ENCODE data around the gene SDK2. TPM values are rescaled to one million over a fixed set of nuclear protein-coding genes. Genes with fewer than 3 reads are reported as not detected.
A peak's percentile ranks its signal among the peaks of the same experiment; 100 is the strongest.

The SDK2 gene
- polyA plus RNA-seq, 3 donors = 0.01 TPM; not detected in 2

DNA sequence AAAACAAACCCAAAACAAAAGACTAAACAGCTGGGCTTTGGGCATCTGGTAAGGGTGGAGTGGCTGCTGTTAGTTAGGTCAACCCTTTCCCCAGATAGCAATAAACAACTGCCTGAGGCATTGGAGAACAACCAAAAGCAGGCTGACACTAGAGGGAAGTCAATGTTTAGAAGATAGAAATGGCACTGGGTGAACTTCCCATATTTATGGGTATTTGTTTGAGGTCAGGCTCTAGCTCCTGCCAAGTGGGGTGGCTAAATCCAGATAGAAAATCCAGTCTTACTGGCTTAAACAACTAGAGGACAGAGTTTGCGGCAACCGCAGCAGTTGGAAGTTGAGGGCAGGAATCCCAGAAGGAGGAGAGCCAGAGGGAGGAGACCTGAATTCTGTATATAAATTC, 79.4 kb downstream of the SDK2 start:
- Mint-ChIP-seq H3K4me1 (peaks cover 6% of the 10 kb centered on the region), H3K36me3 (no peaks in the 10 kb centered on the region), H3K9me3 (no peaks in the 10 kb centered on the region), H3K27ac (peak overlapping the region in 1 of 7 donors; percentile 25), H3K27me3 (ENCODE audit: low read depth in 3 of 3) (peaks cover 0 to 3% (median 3%) of the 10 kb centered on the region in 3 donors), H3K4me3 (no peak overlapping the region)
- Histone ChIP-seq H3K4me3 (replicated peaks in 1 of 3; ENCODE audit: low read depth in 2 of 3, low read length in 3 of 3) (no peak overlapping the region), H3K9me3 (replicated peaks in 1 of 2; ENCODE audit: control insufficient read depth in 1 of 2, insufficient read depth in 1 of 2, low read length in 2 of 2) (no peaks in the 10 kb centered on the region), H3K36me3 (replicated peaks in 1 of 2; ENCODE audit: control insufficient read depth in 1 of 2, insufficient read depth in 2 of 2, low read length in 2 of 2) (no peaks in the 10 kb centered on the region), H2AFZ (ENCODE audit: insufficient read depth, low read depth, low read length, poor library complexity, severe bottlenecking) (no peak overlapping the region), H3K27ac (ENCODE audit: low read depth in 1 of 2, low read length in 2 of 2) (no peak overlapping the region), H3K4me1 (ENCODE audit: control insufficient read depth in 1 of 2, insufficient read depth in 2 of 2, low read length in 2 of 2) (peaks cover 8% of the 10 kb centered on the region in 2 donors), H3K4me2 (replicated peaks; ENCODE audit: extremely low read depth, low read length, poor library complexity, severe bottlenecking) (no peak overlapping the region), H3K79me2 (ENCODE audit: insufficient read depth, low read length) (no peaks in the 10 kb centered on the region), H3K9ac (ENCODE audit: insufficient read depth, low read length, poor library complexity, severe bottlenecking) (no peak overlapping the region), H4K20me1 (ENCODE audit: insufficient read depth, low read length) (no peaks in the 10 kb centered on the region), H3K27me3 (ENCODE audit: control insufficient read depth in 2 of 2, insufficient read depth in 2 of 2, low read length in 2 of 2) (no peaks in the 10 kb centered on the region)
- TF ChIP-seq CTCF (IDR thresholded peaks at IDR 0.05) = no peak
- no peak for DNase-seq
- no CpG with 5 or more reads among the region's 2 CpGs for WGBS (ENCODE audit: insufficient coverage)
- intact Hi-C loops (cut with micrococcal nuclease) = no loop called here

DNA sequence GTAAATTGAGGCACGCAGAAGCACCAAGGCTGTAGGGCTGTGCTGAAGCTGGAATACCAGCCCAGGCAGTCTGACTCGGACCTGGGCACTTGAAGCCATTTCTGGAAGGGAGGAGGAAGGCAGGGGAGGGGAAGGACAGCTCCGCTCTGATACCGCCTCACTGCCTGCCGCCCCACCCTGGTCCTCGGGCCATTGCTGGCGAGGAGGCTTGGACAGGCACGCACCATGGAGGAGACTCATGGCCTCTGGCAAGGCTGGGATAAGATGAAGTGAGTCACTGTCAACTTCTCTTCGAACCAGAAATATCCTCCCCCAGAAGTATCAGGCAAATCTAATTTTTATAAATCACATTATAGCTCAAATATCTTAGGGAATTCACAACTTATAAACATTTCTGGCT, 81.3 kb downstream of the SDK2 start:
- Histone ChIP-seq H3K4me1 (ENCODE audit: control insufficient read depth in 1 of 2, insufficient read depth in 2 of 2, low read length in 2 of 2) (peaks cover 8% of the 10 kb centered on the region in 2 donors), H3K27me3 (ENCODE audit: control insufficient read depth in 2 of 2, insufficient read depth in 2 of 2, low read length in 2 of 2) (no peaks in the 10 kb centered on the region), H3K79me2 (ENCODE audit: insufficient read depth, low read length) (no peaks in the 10 kb centered on the region), H2AFZ (ENCODE audit: insufficient read depth, low read depth, low read length, poor library complexity, severe bottlenecking) (no peak overlapping the region), H3K36me3 (replicated peaks in 1 of 2; ENCODE audit: control insufficient read depth in 1 of 2, insufficient read depth in 2 of 2, low read length in 2 of 2) (no peaks in the 10 kb centered on the region), H4K20me1 (ENCODE audit: insufficient read depth, low read length) (no peaks in the 10 kb centered on the region), H3K27ac (ENCODE audit: low read depth in 1 of 2, low read length in 2 of 2) (no peak overlapping the region), H3K4me3 (replicated peaks in 1 of 3; ENCODE audit: low read depth in 2 of 3, low read length in 3 of 3) (no peak overlapping the region), H3K4me2 (replicated peaks; ENCODE audit: extremely low read depth, low read length, poor library complexity, severe bottlenecking) (no peak overlapping the region), H3K9ac (ENCODE audit: insufficient read depth, low read length, poor library complexity, severe bottlenecking) (no peak overlapping the region), H3K9me3 (replicated peaks in 1 of 2; ENCODE audit: control insufficient read depth in 1 of 2, insufficient read depth in 1 of 2, low read length in 2 of 2) (no peaks in the 10 kb centered on the region)
- 87% methylated on average over 7 of the region's 9 CpGs for WGBS (ENCODE audit: insufficient coverage)
- DNase-seq = no peak
- Mint-ChIP-seq H3K4me1 (peaks cover 6% of the 10 kb centered on the region), H3K9me3 (no peaks in the 10 kb centered on the region), H3K36me3 (no peaks in the 10 kb centered on the region), H3K27ac (no peak overlapping the region), H3K27me3 (ENCODE audit: low read depth in 3 of 3) (peaks cover 0 to 3% (median 3%) of the 10 kb centered on the region in 3 donors), H3K4me3 (no peak overlapping the region)
- intact Hi-C loops (cut with micrococcal nuclease) = no loop called here
- TF ChIP-seq CTCF (IDR thresholded peaks at IDR 0.05) = no peak
